ENCODE measurements around the gene DSCAM. TPM values are rescaled to one million over a fixed set of nuclear protein-coding genes. Genes with fewer than 3 reads are reported as not detected.

Gene DSCAM
- total RNA-seq, 6 experiments from 2014 or later, result 1.0 to 1.3 (median 1.1) TPM

GRCh38 chr21:40402884-40403582 lies 443.9 kb downstream of the DSCAM start:
- H3K27me3 Mint-ChIP-seq (ENCODE audit: insufficient read depth), result 0 out of 2 replicates have a peak, but pooled peaks cover 1% of the 10 kb centered on the region
- TF ChIP-seq CTCF (IDR thresholded peaks at IDR 0.05), result no peak
- peaks cover 21% of the 10 kb centered on the region for H3K9me3 Mint-ChIP-seq
- no peak overlapping the region for H3K27ac Mint-ChIP-seq
- H3K36me3 Mint-ChIP-seq (ENCODE audit: low read depth), result no peaks in the 10 kb centered on the region
- no peak overlapping the region for H3K4me3 Mint-ChIP-seq
- H3K4me1 Mint-ChIP-seq (ENCODE audit: low read depth), result peaks cover 20% of the 10 kb centered on the region
- no peak for DNase-seq

GRCh38 chr21:40395732-40396131 lies 451.2 kb downstream of the DSCAM start:
- H3K27ac Mint-ChIP-seq, result no peak overlapping the region
- no peaks in the 10 kb centered on the region; the same call in 1 of the 2 replicates for H3K27me3 Mint-ChIP-seq (ENCODE audit: insufficient read depth)

GRCh38 chr21:40393066-40393465 lies 453.9 kb downstream of the DSCAM start:
- no peak overlapping the region for H3K27ac Mint-ChIP-seq
- TF ChIP-seq CTCF (IDR thresholded peaks at IDR 0.05), result no peak
- no peak overlapping the region for H3K4me3 Mint-ChIP-seq
- no peak for DNase-seq
- H3K4me1 Mint-ChIP-seq (ENCODE audit: low read depth), result no peaks in the 10 kb centered on the region
- H3K36me3 Mint-ChIP-seq (ENCODE audit: low read depth), result no peaks in the 10 kb centered on the region
- H3K27me3 Mint-ChIP-seq (ENCODE audit: insufficient read depth), result no peaks in the 10 kb centered on the region; the same call in 1 of the 2 replicates
- peaks cover 12% of the 10 kb centered on the region for H3K9me3 Mint-ChIP-seq

More at GRCh38 chr21:40395732-40396131, 451.2 kb downstream of the DSCAM start:
- Mint-ChIP-seq H3K9me3 (peaks cover 21% of the 10 kb centered on the region), H3K4me1 (ENCODE audit: low read depth) (peaks cover 9% of the 10 kb centered on the region), H3K4me3 (no peak overlapping the region), H3K36me3 (ENCODE audit: low read depth) (no peaks in the 10 kb centered on the region)
- DNase-seq, result no peak
- no peak for TF ChIP-seq CTCF (IDR thresholded peaks at IDR 0.05)

- Mint-ChIP-seq H3K36me3 (ENCODE audit: low read depth) (no peaks in the 10 kb centered on the region), H3K4me1 (ENCODE audit: low read depth) (no peaks in the 10 kb centered on the region), H3K4me3 (no peak overlapping the region), H3K9me3 (peaks cover 3% of the 10 kb centered on the region; the same call in 1 of the 2 replicates), H3K27ac (no peak overlapping the region), H3K27me3 (ENCODE audit: insufficient read depth) (no peaks in the 10 kb centered on the region)
- no peak for DNase-seq
- TF ChIP-seq CTCF (IDR thresholded peaks at IDR 0.05), result no peak
These were observed 458.9 kb downstream of the DSCAM start for GRCh38 chr21:40388046-40388445.

GRCh38 chr21:40386981-40387747 lies 459.8 kb downstream of the DSCAM start:
- DNase-seq, result no peak
- no peak overlapping the region for H3K27ac Mint-ChIP-seq
- H3K4me3 Mint-ChIP-seq, result no peak overlapping the region
- no peaks in the 10 kb centered on the region; the same call in 1 of the 2 replicates for H3K27me3 Mint-ChIP-seq (ENCODE audit: insufficient read depth)
- H3K4me1 Mint-ChIP-seq (ENCODE audit: low read depth), result no peaks in the 10 kb centered on the region
- no peak for TF ChIP-seq CTCF (IDR thresholded peaks at IDR 0.05)
- H3K9me3 Mint-ChIP-seq, result peaks cover 9% of the 10 kb centered on the region
- H3K36me3 Mint-ChIP-seq (ENCODE audit: low read depth), result no peaks in the 10 kb centered on the region

Data from HFFc6 (cell line).